Left lung (tissue), 10 donors: ENCODE results near the gene TRMT61A. TPM values are rescaled to one million over a fixed set of nuclear protein-coding genes. Genes with fewer than 3 reads are reported as not detected.

Source experiments
- ATAC-seq: fragments of 200-7000 bp; cut with Tn5 transposase; one replicate; pipeline ENCODE4 v1.9.1; 2020; ENCODE audit warnings: moderate library complexity
- DNase-seq, 4 donors: peaks; one replicate each; pipeline ENCODE4 v3.0.0-alpha.2; 2013 to 2020
- H3K27ac ChIP-seq, 2 donors: fragments of 200-600 bp; sonication (generic) in 1 of 2; one replicate each; pipeline versions ENCODE4 v1.5.0 to v1.8.0; 2020 to 2021
- H3K27me3 ChIP-seq, 2 donors: fragments of 200-600 bp; sonication (generic) in 1 of 2; one replicate each; pipeline versions ENCODE4 v1.5.0 to v1.8.0; 2020 to 2021
- H3K36me3 ChIP-seq, 2 donors: fragments of 200-600 bp; sonication (generic) in 1 of 2; one replicate each; pipeline versions ENCODE4 v1.5.0 to v1.8.0; 2020 to 2021
- H3K4me1 ChIP-seq, 2 donors: fragments of 200-600 bp; one replicate each; pipeline ENCODE4 v1.8.0; 2021
- H3K4me3 ChIP-seq, 2 donors: fragments of 200-600 bp; sonication (generic) in 1 of 2; one replicate each; pipeline versions ENCODE4 v1.5.0 to v1.8.0; 2020 to 2021; ENCODE audit warnings: mild to moderate bottlenecking in 1 of 2
- H3K9me3 ChIP-seq, 2 donors: fragments of 200-600 bp; sonication (generic) in 1 of 2; one replicate each; pipeline versions ENCODE4 v1.5.0 to v1.8.0; 2020 to 2021
- intact Hi-C, 2 donors: fragments of 100-400 bp; cut with DNase I; formaldehyde crosslinking; loops; one replicate each; pipeline versions ENCODE4 v1.11.2 to v1.14.2; 2022
- polyA plus RNA-seq, 6 donors: library from polyadenylated mRNA; unstranded; fragments of 120-200 nt; gene quantifications; one replicate each; pipeline ENCODE4 v1.2.1, GENCODE V29; 2013; ENCODE audit not compliant: insufficient read length in 6 of 6
- total RNA-seq, 2 donors: library from RNA; stranded (reverse); fragmentation: NEBNext Ultra II Directional; extraction: Animal tissue kit (Norgen Biotek cat#: 25700); gene quantifications; one replicate each; pipeline ENCODE4 v1.2.1, GENCODE V29; 2021
- TF ChIP-seq, protein P1 (sequence below), 2 donors: fragments of 200-600 bp; sonication (generic) in 1 of 2; IDR thresholded peaks; one replicate each; pipeline versions ENCODE4 v1.5.0 to v1.8.0; 2021; ENCODE audit warnings: antibody characterized with exemption in 2 of 2
- donor health status: DM: no; HTN: yes; CAD: no.
- donor health status: DM: no; HTN: no; CAD: no.

The TRMT61A gene
- total and polyA plus RNA-seq, 8 donors, result 6.0 to 12.6 (median 7.9) TPM

- intact Hi-C loops, result no loop called here
- H3K9me3 ChIP-seq, result no peaks in the 10 kb centered on the region
- H3K36me3 ChIP-seq, result peaks cover 0 to 92% of the 10 kb centered on the region in 2 donors
- no peak for DNase-seq
- no peaks in the 10 kb centered on the region for H3K27me3 ChIP-seq
- no peak overlapping the region for H3K4me3 ChIP-seq
- H3K27ac ChIP-seq, result no peak overlapping the region
- TF ChIP-seq, protein P1, sequence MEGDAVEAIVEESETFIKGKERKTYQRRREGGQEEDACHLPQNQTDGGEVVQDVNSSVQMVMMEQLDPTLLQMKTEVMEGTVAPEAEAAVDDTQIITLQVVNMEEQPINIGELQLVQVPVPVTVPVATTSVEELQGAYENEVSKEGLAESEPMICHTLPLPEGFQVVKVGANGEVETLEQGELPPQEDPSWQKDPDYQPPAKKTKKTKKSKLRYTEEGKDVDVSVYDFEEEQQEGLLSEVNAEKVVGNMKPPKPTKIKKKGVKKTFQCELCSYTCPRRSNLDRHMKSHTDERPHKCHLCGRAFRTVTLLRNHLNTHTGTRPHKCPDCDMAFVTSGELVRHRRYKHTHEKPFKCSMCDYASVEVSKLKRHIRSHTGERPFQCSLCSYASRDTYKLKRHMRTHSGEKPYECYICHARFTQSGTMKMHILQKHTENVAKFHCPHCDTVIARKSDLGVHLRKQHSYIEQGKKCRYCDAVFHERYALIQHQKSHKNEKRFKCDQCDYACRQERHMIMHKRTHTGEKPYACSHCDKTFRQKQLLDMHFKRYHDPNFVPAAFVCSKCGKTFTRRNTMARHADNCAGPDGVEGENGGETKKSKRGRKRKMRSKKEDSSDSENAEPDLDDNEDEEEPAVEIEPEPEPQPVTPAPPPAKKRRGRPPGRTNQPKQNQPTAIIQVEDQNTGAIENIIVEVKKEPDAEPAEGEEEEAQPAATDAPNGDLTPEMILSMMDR (IDR thresholded peaks at IDR 0.05), result no peak
- peaks cover 0 to 3% of the 10 kb centered on the region in 2 donors for H3K4me1 ChIP-seq
- ATAC-seq, result no peak
Observed at GRCh38 chr14:103501921-103502669, 26.9 kb upstream of the TRMT61A start.

DNA sequence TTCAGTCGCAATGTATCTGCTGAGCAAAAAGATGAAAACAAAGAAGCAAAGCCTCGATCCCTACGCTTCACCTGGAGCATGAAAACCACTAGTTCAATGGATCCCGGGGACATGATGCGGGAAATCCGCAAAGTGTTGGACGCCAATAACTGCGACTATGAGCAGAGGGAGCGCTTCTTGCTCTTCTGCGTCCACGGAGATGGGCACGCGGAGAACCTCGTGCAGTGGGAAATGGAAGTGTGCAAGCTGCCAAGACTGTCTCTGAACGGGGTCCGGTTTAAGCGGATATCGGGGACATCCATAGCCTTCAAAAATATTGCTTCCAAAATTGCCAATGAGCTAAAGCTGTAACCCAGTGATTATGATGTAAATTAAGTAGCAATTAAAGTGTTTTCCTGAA lies 26.1 kb upstream of the TRMT61A start:
- Histone ChIP-seq H3K4me3 (no peak overlapping the region), H3K36me3 (peaks cover 0 to 92% of the 10 kb centered on the region in 2 donors), H3K4me1 (peaks cover 0 to 3% of the 10 kb centered on the region in 2 donors), H3K27me3 (no peaks in the 10 kb centered on the region), H3K27ac (no peak overlapping the region), H3K9me3 (no peaks in the 10 kb centered on the region)
- DNase-seq (no peak), ATAC-seq (no peak)
- TF ChIP-seq, protein P1 (IDR thresholded peaks at IDR 0.05), result no peak
- intact Hi-C loops, result no loop called here

DNA sequence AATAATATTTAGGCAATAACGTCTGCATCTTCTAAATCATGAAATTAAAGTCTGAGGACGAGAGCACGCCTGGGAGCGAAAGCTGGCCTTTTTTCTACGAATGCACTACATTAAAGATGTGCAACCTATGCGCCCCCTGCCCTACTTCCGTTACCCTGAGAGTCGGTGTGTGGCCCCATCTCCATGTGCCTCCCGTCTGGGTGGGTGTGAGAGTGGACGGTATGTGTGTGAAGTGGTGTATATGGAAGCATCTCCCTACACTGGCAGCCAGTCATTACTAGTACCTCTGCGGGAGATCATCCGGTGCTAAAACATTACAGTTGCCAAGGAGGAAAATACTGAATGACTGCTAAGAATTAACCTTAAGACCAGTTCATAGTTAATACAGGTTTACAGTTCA lies 25.7 kb upstream of the TRMT61A start:
- intact Hi-C loops, result no loop called here
- Histone ChIP-seq H3K27me3 (no peaks in the 10 kb centered on the region), H3K27ac (no peak overlapping the region), H3K9me3 (no peaks in the 10 kb centered on the region), H3K36me3 (peaks cover 0 to 92% of the 10 kb centered on the region in 2 donors), H3K4me1 (peaks cover 0 to 3% of the 10 kb centered on the region in 2 donors), H3K4me3 (no peak overlapping the region)
- DNase-seq, result no peak
- TF ChIP-seq, protein P1 (IDR thresholded peaks at IDR 0.05), result no peak
- no peak for ATAC-seq

- Histone ChIP-seq H3K27ac (no peak overlapping the region), H3K36me3 (peaks cover 0 to 93% of the 10 kb centered on the region in 2 donors), H3K9me3 (no peaks in the 10 kb centered on the region), H3K4me3 (no peak overlapping the region), H3K4me1 (peaks cover 0 to 3% of the 10 kb centered on the region in 2 donors), H3K27me3 (no peaks in the 10 kb centered on the region)
- ATAC-seq, result no peak
- intact Hi-C loops, result no loop called here
- TF ChIP-seq, protein P1 (IDR thresholded peaks at IDR 0.05), result no peak
- no peak for DNase-seq
Observed at GRCh38 chr14:103504991-103505565, 23.9 kb upstream of the TRMT61A start.

- ATAC-seq (no peak), DNase-seq (peak in 1 of 4 donors; percentile 10)
- Histone ChIP-seq H3K4me3 (no peak overlapping the region), H3K27me3 (no peaks in the 10 kb centered on the region), H3K4me1 (peaks cover 5% of the 10 kb centered on the region in 2 donors), H3K36me3 (peaks cover 0 to 85% of the 10 kb centered on the region in 2 donors), H3K27ac (no peak overlapping the region), H3K9me3 (no peaks in the 10 kb centered on the region)
- TF ChIP-seq, protein P1 (IDR thresholded peaks at IDR 0.05), result no peak
- intact Hi-C loops, result no loop called here
Observed at GRCh38 chr14:103507751-103508150, 21.2 kb upstream of the TRMT61A start.
